ENCODE results near the gene PODNL1.

DNA sequence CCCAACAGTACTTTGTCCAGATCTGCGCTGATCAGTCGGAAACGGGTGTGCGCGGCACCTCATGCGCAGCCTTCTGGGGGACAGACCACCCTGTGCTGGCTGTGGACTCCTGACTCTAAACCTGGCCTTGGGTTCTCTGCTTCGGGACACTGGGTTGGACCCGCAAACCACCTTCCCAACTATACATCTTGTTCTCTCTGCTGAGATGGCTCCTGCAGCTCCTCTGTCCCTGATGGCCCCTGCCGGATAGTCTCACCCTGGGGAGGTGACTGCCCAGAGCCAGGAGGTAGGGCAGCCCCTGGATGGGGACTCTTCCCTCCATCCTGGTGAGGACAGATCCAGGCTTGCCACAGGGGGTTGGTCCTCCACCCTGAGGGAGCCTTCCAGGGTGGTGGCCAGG is 44.6 kb upstream of the PODNL1 start:
- TF ChIP-seq POLR2A (IDR thresholded peaks at IDR 0.05; ENCODE audit: low read depth, low read length) (no peak), POLR2AphosphoS5 (IDR thresholded peaks at IDR 0.05; ENCODE audit: low read depth, low read length) (no peak), TAF1 (IDR thresholded peaks at IDR 0.05; ENCODE audit: borderline replicate concordance, low read depth, low read length) (no peak)
